ENCODE results near the gene SPTLC1.
"Not testable (repeated sequence)": the region's sequence is repeated elsewhere in the genome, so short reads cannot be mapped to it uniquely, and the experiment has no call there.

Gene SPTLC1

DNA sequence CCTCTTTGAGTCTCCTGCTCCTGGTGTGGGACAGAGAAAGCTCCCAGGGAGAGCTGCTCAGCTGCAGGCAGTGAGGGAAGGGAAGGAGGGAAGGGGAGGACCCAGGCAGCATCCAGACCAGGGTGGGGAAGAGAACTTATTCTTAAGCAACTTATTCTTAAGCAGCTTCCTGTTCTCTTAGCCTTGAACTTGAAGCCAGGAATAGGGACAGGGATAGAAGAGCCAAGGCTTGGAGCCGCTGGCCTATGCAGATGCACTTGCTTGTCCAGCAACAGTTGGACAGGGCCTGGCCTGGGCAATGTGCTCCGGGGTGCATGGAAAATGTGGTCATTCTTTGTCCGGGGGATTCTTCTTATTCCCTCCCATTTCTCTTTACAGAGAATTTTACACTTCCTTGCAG lies 31.4 kb upstream of the SPTLC1 start:
- Histone ChIP-seq H3K27me3 (ENCODE audit: insufficient read depth, poor library complexity, severe bottlenecking) (peaks cover 6% of the 10 kb centered on the region), H3K27ac (replicated peaks) (no peak overlapping the region), H3K4me3 (replicated peaks; ENCODE audit: insufficient read depth, low read length) (no peak overlapping the region)
- TF ChIP-seq GABPA (IDR thresholded peaks at IDR 0.05; ENCODE audit: low read depth): no peak
- TF ChIP-seq, protein P1, sequence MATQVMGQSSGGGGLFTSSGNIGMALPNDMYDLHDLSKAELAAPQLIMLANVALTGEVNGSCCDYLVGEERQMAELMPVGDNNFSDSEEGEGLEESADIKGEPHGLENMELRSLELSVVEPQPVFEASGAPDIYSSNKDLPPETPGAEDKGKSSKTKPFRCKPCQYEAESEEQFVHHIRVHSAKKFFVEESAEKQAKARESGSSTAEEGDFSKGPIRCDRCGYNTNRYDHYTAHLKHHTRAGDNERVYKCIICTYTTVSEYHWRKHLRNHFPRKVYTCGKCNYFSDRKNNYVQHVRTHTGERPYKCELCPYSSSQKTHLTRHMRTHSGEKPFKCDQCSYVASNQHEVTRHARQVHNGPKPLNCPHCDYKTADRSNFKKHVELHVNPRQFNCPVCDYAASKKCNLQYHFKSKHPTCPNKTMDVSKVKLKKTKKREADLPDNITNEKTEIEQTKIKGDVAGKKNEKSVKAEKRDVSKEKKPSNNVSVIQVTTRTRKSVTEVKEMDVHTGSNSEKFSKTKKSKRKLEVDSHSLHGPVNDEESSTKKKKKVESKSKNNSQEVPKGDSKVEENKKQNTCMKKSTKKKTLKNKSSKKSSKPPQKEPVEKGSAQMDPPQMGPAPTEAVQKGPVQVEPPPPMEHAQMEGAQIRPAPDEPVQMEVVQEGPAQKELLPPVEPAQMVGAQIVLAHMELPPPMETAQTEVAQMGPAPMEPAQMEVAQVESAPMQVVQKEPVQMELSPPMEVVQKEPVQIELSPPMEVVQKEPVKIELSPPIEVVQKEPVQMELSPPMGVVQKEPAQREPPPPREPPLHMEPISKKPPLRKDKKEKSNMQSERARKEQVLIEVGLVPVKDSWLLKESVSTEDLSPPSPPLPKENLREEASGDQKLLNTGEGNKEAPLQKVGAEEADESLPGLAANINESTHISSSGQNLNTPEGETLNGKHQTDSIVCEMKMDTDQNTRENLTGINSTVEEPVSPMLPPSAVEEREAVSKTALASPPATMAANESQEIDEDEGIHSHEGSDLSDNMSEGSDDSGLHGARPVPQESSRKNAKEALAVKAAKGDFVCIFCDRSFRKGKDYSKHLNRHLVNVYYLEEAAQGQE (IDR thresholded peaks at IDR 0.05; ENCODE audit: insufficient replicate concordance, low read depth): no peak
- no peak for TF ChIP-seq POLR2AphosphoS5 (IDR thresholded peaks at IDR 0.05; ENCODE audit: low read depth)
- TF ChIP-seq, protein P2, sequence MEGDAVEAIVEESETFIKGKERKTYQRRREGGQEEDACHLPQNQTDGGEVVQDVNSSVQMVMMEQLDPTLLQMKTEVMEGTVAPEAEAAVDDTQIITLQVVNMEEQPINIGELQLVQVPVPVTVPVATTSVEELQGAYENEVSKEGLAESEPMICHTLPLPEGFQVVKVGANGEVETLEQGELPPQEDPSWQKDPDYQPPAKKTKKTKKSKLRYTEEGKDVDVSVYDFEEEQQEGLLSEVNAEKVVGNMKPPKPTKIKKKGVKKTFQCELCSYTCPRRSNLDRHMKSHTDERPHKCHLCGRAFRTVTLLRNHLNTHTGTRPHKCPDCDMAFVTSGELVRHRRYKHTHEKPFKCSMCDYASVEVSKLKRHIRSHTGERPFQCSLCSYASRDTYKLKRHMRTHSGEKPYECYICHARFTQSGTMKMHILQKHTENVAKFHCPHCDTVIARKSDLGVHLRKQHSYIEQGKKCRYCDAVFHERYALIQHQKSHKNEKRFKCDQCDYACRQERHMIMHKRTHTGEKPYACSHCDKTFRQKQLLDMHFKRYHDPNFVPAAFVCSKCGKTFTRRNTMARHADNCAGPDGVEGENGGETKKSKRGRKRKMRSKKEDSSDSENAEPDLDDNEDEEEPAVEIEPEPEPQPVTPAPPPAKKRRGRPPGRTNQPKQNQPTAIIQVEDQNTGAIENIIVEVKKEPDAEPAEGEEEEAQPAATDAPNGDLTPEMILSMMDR (IDR thresholded peaks at IDR 0.05; ENCODE audit: insufficient read depth, low read length): no peak
- TF ChIP-seq SPI1 (IDR thresholded peaks at IDR 0.05; ENCODE audit: borderline replicate concordance, low read depth): no peak
- peak; percentile 20 to 55 for DNase-seq (ENCODE audit: low read depth in 1 of 2, low spot score in 1 of 2)

DNA sequence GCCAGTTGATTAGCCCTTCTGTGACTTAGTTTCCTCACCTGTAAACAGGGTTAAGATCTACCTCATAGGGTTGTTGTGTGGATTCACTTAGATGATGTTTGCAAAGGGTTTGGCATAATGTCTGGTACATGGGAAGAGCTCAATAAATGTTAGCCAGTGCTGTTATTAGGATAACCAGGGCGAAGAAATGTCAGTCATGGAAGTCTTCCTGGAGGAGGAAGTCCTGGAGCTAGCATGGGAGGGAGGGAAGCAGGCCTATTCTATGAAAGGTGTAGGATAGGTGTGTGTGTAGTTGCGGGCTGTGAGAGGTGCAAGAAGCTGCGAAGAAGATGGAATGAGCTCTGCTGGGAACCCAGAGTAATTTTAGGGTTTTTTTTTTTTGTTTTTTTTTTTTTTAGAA lies 30.6 kb upstream of the SPTLC1 start:
- H3K27ac ChIP-seq (replicated peaks); H3K4me3 ChIP-seq (replicated peaks; ENCODE audit: insufficient read depth, low read length); H3K27me3 ChIP-seq (ENCODE audit: insufficient read depth, poor library complexity, severe bottlenecking); DNase-seq (ENCODE audit: low read depth in 1 of 2, low spot score in 1 of 2): not testable (repeated sequence)

DNA sequence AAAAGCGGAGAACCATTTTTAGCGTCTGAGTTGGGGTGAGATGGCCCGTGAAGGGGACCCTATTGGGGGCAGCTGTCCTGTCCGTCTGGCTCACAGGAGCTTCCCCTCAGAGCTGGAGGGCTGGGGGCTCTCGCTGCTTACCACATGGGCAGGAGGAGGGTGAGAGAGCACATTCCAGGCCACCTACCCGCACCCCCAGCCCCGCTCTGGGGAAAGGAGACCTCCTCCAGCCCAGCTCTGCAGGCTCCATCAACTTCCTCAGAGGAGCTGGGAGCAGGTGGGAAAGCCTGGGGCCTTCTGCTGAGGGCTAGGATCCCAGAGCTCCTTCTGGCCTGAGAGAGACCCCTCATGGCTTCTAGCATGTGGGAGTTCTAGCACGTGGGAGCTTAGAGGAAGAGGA lies 27.1 kb upstream of the SPTLC1 start:
- no peak overlapping the region for H3K27ac ChIP-seq (replicated peaks)
- DNase-seq (ENCODE audit: low read depth in 1 of 2, low spot score in 1 of 2): no peak

DNA sequence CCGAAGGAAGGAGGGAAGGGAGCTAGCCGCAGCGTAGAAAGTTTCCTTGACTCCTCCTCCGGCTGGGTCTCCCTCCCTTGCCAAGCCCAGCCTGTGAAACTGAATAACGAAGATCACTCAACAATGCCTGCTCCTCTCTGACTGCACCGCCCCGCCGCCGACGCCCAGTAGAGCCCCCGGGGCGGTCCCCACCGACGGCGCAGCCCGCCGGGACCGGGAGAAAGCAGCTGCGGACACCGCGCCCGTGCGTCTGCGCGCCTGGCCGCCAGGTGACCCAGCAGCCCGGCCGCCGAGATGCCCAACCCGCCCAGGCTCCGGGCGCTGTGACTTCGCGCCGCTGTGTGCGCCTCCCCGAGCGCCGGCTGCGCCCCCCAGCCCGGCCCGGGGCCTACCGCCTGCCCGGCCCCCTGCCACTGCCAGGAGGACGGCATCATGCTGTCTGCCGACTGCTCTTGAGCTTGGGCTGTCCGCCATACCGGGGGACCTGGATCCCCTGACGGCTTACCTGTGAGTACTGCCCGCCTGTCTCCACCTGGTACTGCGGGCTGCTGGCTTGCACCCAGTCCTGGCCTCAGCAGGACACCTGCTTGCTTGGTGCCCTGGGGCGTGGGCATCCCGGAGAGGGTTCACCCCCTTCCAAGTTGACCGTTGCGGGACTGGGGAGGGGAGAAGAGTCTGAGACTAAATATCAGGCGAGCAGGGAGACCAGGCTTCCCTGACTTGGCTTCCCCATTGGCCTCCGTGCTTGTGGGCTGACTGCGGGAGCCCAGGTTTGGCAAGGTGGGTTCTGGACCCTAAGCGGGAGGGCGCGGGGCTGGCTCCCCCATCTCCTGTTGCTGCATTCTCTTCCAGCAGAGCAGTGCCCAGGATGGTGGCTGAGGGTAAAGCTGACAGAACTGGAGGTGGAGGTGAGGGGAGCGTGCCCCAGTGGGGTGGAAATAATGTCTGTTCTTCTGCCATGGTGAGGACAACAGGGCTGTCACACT lies 26.2 kb upstream of the SPTLC1 start:
- no peak overlapping the region for H3K4me3 ChIP-seq (replicated peaks; ENCODE audit: insufficient read depth, low read length)
- H3K27ac ChIP-seq (replicated peaks): no peak overlapping the region
- TF ChIP-seq GABPA (IDR thresholded peaks at IDR 0.05; ENCODE audit: low read depth) (no peak), POLR2AphosphoS5 (IDR thresholded peaks at IDR 0.05; ENCODE audit: low read depth) (no peak), SPI1 (IDR thresholded peaks at IDR 0.05; ENCODE audit: borderline replicate concordance, low read depth) (no peak)
- TF ChIP-seq, protein P2 (IDR thresholded peaks at IDR 0.05; ENCODE audit: insufficient read depth, low read length): no peak
- TF ChIP-seq, protein P1 (IDR thresholded peaks at IDR 0.05; ENCODE audit: insufficient replicate concordance, low read depth): no peak
- peaks cover 14% of the 10 kb centered on the region for H3K27me3 ChIP-seq (ENCODE audit: insufficient read depth, poor library complexity, severe bottlenecking)
- DNase-seq (ENCODE audit: low read depth in 1 of 2, low spot score in 1 of 2): no peak

More for the DNA sequence above, 27.1 kb upstream of the SPTLC1 start:
- Histone ChIP-seq H3K27me3 (ENCODE audit: insufficient read depth, poor library complexity, severe bottlenecking) (peaks cover 14% of the 10 kb centered on the region), H3K4me3 (replicated peaks; ENCODE audit: insufficient read depth, low read length) (no peak overlapping the region)
- TF ChIP-seq, protein P2 (IDR thresholded peaks at IDR 0.05; ENCODE audit: insufficient read depth, low read length): no peak
- TF ChIP-seq GABPA (IDR thresholded peaks at IDR 0.05; ENCODE audit: low read depth) (no peak), POLR2AphosphoS5 (IDR thresholded peaks at IDR 0.05; ENCODE audit: low read depth) (no peak)

Data from HL-60 (cell line).